ENCODE results near the gene MARCHF2.
"Not testable (repeated sequence)": the region's sequence is repeated elsewhere in the genome, so short reads cannot be mapped to it uniquely, and the experiment has no call there.

Gene MARCHF2

DNA sequence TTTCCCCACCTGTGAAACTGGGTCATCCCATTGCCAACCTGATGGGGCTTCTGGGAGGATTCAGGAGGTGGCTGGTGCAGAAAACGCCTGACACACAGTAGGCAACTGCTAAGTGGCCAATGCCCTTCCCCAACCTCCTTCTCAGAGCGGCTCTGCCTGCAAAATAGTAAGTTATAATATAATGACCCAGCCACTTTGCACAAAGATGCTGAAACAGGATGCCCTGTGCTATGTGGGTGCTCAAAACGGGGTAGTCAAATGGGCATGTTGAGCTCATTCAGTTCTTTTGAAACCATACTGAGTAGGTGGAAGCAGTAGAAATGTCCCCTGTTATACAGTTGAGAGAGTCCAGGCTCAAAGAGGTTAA lies 507 bp downstream of the MARCHF2 start:
- no peak for FAIRE-seq

DNA sequence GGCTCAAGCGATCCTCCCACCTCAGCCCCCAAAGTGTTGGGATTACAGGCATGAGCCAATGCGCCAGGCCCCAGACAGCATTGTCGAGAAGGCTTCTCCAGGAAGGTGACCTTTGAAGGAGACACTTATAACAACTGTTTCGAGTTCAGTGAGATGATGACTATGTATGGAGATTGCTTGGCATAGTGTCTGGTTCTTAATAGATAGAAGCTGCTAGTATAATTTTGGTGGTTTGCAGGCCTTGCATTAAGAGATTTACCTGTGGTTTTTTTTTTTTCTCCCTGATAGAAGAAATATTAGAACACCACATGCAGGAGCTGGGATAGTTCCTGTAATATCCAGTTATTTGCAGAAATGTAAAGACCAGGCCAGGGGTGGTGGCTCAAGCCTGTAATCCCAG lies 3.7 kb downstream of the MARCHF2 start:
- no peak for FAIRE-seq

DNA sequence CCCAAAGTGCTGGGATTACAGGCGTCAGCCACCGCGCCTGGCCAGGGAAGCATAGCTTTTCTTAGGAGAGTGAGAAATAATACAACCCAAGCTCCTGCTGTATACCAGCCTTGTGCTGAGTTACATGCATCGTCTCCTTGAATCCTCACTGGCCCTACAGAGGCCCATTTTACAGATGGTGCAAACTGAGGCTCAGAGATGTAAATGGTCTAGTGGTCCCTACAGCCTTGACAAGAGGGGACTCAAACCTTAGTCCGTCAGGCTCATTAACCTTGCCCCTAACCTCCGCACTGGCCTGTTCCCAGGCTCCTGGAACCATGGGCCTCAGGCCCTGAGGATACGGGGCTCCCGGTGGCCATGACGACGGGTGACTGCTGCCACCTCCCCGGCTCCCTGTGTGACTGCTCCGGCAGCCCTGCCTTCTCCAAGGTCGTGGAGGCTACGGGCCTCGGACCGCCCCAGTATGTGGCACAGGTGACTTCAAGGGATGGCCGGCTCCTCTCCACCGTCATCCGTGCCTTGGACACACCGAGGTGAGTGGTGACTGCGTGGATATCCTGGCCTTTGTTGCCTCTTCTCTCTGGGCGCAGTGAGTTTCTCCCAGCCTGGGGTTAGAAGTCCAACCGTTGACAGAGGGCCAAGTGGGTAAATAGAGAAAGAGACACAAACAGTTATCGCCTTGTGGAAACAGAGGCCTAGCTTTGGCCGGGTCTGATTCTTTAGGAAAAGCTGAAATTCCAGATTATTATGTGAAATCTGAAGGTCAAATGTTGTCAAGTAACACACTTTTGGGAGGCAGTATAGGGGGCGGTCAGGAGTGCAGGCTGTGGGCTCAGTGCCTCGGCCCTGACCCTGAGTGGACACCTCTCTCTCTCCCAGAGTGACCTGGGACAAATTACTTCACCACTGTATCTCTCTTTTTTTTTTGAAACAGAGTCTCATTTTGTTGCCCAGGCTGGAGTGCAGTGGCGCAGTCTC lies 8.7 kb downstream of the MARCHF2 start:
- FAIRE-seq = no peak

DNA sequence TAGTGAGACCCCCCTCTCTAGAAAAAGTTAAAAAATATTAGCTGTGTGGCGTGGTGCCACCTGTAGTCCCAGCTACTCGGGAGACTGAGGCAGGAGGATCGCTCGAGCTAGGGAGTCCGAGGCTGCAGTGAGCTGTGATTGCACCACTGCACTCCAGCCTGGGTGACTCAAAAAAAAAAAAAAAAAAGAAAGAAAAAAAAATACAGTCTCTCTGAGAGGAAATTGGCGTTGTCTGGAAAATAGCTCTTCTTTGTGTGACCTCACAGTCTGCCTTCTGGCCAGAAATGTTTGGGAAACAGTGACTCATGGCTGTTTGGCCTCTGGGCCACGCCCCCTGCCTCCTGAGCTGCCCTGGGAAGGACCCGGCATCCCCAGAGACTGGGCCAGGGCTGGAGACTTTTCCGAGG lies 10.7 kb downstream of the MARCHF2 start:
- FAIRE-seq = no peak

DNA sequence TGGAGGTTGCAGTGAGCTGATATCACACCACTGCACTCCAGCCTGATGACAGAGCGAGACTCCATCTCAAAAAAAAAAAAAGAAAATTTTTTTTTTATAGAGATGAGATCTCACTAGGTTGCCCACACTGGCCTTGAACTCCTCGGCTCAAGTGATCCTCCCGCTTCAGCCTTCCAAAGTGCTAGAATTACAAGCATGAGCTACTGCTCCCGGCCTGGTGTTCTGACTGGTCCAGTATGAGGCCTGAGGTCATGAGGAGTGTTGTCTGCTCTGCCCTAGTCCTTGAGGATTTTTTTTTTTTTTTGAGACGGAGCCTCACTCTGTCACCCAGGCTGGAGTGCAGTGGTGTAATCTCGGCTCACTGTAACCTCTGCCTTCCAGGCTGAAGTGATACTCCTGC lies 12.2 kb downstream of the MARCHF2 start:
- FAIRE-seq = not testable (repeated sequence)

DNA sequence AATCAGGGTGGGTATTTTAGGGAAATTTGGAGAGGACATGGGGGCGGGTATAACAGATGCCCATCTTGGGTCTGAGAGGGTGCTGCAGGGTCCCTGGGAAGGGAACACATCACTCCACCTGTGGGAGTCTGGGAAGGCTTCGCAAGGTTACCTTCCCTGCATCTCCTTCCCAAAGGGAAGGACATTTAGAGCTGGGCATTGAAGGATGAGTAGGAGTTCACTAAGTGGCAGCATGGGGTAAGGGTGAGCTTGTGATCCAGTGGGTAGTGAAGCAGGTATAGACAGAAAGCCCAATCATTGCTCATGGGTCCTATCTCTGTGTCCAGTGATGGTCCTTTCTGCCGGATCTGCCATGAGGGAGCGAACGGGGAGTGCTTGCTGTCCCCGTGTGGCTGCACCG lies 13.2 kb downstream of the MARCHF2 start:
- no peak for FAIRE-seq

DNA sequence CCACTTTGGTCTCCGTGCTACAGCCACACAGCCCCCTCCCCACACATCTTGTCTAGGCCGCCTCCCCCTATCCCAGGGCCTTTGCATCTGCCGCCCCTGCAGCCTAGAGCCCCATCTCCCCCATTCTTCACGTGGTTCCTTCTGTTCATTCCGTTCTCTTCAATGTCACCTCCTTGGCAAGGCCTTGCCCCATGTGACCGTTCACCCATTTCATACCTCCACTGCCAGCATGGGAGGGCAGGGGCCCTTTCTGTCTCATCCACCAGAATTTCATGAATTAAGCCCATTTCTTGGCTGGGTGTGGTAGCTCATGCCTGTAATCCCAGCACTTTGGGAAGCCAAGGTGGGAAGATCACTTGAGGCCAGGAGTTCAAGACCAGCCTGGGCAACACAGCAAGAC lies 15.9 kb downstream of the MARCHF2 start:
- FAIRE-seq = no peak

DNA sequence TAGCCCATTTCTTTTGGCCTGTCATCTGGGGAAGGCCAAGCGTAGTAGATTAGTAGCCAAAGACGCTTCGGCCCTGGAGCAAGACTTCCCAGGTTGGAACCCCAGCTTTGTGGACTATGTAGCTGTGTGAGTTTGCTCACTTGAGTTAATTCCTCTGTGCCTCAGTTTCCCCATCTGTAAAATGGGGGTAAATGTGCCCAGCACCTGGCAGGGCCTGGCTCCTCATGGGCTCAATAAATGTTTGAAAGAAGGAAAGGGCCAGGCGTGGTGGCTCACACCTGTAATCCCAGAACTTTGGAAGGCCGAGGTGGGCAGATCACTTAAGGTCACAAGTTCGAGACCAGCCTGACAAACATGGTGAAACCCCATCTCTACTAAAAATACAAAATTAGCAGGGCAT lies 16.7 kb downstream of the MARCHF2 start:
- no peak for FAIRE-seq

DNA sequence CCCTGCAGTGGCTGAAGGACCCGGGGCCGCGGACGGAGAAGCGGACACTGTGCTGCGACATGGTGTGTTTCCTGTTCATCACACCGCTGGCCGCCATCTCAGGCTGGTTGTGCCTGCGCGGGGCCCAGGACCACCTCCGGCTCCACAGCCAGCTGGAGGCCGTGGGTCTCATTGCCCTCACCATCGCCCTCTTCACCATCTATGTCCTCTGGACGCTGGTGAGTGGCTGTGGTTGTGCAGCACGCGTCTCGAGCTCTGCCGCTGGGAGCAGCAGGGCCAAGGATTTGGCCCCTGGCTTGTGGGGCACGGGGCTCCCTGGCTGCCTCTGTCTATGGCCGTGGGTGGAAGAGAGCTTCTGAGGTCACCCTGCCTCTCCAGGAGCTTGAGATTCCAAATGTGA lies 17.5 kb downstream of the MARCHF2 start:
- FAIRE-seq = no peak

DNA sequence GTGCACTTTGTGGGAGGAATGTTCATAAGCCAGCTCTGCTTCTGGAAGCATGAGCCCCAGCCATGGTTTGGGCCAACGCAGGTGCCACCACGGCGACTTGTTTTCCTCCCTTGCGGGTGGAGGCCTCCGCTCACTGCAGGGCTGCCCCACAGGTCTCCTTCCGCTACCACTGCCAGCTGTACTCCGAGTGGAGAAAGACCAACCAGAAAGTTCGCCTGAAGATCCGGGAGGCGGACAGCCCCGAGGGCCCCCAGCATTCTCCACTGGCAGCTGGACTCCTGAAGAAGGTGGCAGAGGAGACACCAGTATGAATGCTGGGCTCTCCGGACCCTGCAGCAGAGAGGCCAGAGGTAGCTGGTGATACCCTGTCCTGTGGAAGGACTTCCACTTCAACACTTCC lies 25.1 kb downstream of the MARCHF2 start:
- no peak for FAIRE-seq

DNA sequence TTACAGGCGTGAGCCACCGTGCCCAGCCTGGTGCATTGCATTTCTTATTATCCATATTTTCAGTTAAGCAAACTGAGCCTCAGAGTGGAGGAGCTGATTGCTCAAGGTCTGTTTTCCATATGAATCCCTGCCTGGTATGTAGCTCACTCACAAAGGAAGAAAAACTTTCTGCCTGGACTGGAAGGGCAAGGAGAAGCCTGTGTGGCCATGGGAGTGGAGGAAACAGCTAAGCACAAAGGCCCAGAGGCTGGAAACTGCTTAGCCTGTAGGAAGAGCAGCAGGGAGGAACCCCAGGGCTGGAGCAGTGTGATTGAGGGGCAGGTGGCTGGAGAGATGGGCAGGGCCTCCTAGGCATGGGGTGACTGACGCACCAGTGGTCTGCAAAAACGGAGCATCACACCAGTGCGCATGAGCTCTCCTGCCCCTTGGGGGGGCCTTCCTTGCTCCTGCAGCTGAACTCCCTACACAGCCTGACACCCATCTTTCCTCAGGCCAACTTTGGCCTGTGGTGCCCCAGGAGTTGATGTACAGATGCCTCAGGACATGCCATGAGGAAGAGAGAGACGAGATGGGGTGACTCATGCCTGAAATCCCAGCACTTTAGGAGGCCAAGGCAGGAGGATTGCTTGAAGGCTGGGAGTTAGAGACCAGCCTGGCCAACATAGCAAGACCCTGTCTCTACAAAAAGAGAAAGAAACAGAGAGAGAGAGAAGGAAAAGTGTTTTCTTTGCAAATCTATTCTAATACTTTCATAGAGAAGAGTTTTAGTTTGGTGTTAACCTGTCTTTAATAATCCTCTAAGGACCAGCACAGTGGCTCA lies 28.8 kb downstream of the MARCHF2 start:
- FAIRE-seq = no peak

DNA sequence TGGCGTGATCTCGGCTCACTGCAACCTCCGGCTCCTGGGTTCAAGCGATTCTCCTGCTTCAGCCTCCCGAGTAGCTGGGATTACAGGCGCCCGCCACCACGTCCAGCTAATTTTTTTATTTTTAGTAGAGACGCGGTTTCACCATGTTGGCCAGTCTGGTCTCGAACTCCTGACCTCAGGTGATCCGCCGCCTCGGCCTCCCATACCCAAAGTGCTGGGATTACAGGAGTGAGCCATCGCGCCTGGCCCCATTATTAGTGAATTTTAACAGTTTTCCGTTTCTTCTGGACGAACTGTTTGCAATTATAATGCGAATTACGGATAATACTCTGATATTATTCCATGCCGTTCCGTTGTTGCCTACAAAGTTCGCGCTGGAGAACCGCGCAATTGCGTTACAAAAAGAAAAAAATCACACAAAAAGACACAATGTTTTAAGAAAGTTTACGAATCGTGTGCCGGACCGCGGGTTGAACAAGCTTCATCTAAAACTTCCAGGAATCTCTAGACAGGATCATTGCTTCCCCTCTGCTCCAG lies 31.1 kb downstream of the MARCHF2 start:
- FAIRE-seq = not testable (repeated sequence)

DNA sequence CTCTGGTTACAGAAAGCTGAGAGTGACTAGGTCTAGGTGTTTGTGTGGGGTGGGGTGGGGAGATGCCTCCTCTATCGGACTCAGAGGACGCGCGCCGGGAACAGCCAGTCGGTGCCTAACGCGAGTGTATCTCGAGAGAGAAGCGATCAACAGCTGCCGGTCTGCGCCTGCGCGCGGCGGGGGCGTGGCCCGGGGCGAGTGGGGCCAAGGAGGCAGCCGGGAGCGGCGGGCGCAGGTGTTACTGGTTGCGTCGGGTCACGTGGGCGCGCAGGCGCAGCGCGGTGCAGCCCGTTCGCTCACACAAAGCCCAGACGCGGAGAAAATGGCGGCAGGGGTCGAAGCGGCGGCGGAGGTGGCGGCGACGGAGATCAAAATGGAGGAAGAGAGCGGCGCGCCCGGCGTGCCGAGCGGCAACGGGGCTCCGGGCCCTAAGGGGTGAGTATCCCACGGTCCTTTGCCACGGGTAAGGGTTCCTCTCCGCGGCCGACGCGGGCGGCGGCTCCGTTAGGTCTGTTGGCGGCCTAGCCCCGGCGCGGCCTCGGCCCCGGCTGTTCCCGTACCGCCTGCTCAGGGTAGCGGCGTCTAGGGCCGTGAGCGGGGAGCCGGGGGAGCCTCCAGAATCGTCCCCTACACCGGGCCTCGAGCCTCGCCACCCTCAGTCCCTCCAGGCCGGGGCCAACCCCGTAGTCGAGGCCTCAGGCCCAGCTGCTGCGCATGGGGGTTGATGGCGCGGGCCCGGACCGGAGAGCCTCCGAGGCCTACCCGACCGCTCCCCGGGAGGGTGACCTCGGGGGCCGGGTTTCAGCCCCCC lies 31.8 kb downstream of the MARCHF2 start, which contains the start of gene HNRNPM:
Gene HNRNPM, plus strand, starts transcription at position 299 of the 811 bp plus-strand sequence. Its CDS starts 24 bp downstream, at position 323.
- peak; percentile 70 for FAIRE-seq

DNA sequence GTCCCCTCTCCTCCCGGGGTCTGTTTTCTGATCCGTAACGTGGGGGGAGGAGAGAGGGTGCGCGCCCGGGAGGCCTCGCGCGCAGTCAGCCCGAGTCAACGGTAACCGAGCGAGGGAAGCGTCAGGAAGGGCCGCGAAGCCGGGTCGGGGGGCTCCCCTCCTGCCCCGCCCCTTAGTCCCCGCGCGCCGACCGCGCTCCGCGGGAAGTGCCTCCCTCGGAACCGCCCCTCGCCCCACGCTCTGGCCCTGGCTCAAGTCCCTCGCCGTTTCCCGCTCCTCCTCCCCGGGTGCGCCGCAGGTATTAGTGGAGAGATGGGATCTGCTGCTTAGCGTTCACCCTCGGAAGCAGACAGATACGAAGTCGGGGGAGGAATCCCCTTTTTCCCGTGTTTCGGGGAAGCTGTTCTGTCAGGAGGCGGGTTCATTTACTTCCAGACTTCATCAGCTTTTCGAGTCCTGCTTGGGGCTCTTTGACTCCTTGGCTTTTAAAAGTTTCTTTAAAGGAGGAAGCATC lies 32.4 kb downstream of the MARCHF2 start:
- no peak for FAIRE-seq

DNA sequence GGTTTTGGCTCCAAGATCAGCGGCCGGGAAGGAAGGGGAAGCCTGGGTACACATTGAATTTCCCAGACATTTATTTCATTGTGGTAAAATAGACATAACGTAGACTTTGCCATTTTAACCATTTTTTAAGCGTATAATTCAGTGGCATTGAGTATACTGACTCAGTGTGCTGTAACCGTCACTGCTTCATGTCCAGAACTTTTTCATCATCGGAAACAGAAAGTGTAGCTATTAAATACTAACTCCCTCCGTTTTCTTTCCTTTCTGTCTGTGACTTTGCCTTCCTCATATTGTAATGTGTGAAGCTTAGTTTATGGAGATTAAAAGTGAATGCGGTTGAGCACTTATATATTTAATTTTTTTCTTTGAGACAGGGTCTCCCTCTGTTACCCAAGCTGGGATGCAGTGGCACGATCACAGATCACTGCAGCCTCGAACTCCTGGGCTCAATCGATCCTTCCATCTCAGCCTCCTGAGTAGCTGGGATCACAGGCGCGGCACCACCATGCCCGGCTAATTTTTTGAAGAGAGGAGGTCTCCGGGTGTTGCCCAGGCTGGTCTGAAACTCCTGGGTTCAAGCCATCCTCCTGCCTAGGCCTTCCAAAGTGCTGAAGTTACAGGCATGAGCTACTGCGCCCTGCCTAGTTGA lies 33.1 kb downstream of the MARCHF2 start:
- FAIRE-seq = no peak

DNA sequence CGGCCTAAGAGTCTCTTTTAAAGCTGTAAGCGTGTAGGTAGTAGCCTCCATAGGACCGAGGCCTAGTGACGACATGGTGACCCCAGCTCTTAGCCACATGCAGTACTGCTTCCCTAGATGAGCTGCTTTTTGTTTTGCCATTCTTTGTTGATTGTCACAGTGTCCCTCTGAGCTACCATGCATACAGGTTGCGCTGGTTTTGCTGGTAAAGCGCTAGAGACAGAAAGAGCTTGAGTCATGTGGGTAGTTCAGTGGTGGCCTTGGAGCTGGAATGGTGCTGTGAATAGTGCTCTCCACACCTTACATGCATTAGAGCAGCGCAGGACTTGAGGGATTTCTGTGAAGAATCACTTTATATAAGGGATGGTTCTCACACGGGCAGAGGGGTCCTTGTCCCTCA lies 36.7 kb downstream of the MARCHF2 start:
- no peak for FAIRE-seq

DNA sequence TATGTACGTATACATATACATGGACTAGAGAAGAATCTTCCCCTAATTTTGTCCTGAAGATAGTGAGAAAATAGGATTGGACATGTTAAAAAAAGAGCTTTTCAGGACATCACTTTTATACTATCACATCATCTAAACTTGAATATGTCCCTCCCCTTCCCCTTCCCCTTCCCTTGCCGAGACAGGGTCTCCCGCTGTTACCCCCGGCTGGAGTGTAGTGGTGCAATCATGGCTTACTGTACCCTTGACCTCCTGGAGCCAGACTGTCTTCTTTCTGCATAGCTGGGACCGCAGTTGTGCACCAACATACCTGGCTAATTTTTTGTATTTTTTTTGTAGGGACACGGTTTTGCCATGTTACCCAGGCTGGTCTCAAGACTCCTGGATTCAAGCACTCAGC lies 38.3 kb downstream of the MARCHF2 start:
- FAIRE-seq = no peak

DNA sequence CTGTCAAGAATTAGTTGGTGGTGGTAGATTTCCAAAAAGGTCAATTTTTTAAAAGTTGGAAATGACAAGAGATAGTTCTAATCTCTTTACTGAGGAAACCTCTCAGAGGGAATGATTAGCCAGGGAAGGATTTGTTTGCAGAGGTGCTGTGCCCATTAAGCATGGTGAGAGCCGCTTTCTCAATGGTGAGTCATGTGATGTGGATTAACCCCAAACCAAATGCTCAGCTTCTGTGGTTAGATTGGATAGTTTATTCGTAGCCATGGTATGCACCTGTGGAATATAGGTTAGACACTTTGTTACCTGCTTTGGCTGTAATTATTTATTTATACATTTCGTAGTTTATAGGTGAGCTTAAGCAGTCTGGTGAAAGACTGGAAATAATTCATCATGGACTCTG lies 38.8 kb downstream of the MARCHF2 start:
- FAIRE-seq = no peak

DNA sequence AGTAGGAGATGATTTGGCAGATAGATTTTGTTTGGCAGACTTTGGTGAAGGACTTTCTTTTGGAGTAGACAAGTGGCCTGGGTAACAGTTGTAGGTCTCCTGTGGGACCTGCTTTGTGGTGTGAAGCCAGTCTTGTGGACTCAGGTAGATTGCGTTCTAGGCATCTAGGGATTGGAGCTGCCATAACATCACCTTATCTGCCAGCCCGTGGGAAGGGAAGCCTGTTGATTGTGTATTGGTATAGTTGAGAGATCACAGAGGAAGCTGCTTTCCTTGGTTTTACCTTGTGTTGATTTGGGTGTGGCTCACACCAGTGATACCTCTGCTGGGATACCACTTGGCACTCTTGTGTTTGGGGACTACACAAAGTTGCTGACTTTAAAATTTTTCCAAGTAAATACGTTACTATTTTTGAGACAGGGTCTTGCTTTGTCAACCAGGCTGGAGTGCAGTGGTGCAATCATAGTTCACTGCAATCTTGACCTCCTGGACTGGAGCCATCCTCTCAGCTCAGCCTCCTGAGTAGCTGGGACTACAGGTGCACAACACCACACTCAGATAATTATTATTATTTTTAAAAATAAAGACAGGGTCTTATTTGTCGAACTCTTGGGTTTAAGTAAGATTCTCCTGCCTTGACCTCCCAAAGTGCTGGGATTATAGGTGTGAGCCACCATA lies 39.5 kb downstream of the MARCHF2 start:
- FAIRE-seq = no peak

DNA sequence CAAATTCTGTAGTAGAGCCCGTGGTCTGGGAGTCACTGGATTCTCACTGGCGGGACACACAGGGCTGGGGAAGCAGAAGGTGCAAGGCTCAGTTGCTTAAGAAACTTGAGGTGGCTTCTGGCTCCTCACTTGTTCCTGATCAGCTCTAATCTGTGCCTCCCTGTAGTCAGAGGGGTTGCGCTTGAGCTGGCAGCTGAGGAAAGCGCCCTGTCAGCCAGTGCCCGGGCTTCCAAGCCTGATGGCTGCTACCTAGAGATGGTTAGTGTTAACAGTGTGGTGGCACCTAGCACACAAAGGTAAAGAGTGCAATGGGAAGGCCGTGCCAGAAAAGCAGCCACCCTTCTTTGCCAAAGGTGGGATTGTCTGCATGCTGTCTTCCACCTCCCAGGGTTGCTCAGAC lies 40.5 kb downstream of the MARCHF2 start:
- no peak for FAIRE-seq

DNA sequence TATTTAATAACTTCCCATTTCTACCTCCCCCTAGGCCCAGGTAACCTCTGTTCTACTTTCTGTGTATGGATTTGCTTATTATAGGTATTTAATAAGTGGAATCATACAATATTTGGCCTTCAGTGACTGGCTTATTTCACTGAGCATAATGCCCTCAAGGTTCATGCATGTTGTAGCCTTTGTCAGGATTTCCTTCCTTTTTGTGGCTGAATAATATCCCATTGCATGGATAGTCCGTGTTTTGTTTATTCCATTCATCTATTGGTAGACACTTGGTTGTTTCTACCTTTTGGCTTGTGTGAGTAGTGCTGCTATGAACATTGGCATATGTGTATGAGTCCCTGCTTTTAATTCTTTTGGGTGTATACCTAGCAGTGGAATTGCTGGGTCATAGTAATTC lies 41.1 kb downstream of the MARCHF2 start:
- no peak for FAIRE-seq
